Germinal center (tissue), 1 donor: ENCODE measurements around the gene KIF6.

Experiments
- DNase-seq: peaks from one replicate; pipeline ENCODE4 v3.0.0; 2012; ENCODE audit warnings: mixed read lengths, low spot score

Gene KIF6

DNA sequence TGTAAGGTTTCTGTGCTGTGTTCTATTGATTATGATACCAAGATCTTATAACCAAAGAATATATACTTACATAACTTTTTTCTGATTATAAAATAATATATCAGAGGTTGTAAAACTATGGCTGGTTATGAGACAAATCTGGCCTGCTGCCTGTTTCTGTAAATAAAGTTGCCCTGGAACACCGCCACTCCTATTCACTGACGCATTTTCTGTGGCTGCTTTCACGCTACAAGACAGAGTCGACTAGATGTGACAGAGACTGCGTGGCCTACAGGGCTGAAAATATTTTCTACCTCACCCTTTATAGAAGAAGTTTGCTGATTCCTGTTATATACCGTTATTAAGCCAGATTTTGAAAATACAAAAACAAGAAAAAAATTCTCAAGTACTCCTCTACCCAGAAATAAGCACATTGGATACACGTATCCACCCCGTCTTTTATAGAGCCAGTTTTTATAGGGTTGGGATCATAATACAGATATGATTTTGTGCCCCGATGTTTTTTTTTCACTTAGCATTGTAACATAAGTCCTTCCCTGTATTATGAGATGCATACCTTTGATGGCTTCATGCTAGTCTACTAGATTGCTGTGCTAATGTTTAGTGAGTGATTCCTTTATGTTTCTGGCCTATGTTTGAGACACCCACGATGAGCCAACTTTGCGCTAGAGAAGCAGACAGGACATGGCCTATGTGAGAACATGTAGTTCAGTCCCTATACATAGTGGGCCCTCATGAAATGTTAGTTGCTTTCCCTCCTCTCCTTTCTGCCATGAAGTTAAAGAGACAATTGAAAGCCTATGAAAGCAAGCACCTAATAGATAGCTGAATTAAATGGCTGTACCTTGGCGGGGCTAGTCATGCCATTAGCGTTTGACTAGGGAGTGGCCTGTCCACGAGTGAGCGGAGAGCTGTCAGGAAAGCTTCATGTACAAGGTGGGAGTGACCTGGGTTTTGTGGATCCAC is 304.6 kb downstream of the KIF6 start:
- no peak for DNase-seq

DNA sequence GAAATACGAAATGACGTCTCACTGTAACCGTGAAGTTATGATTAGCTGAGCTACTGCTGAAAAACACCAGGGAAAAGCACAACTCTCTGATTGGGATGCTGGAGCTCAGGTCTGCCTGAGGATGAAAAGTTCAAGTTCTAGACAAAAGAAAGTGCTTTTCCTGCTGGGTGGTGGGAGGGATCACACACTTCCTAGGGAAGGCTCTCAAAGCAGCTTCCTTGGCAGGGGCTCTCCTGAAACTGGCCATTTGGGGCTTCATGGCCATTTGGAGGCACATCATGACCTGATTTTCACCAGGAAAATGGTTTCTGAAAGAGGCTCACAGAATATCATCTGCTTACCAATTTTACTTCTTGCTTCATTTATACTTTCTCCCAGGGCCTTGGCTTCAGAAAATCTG is 305.6 kb downstream of the KIF6 start:
- DNase-seq: no peak

DNA sequence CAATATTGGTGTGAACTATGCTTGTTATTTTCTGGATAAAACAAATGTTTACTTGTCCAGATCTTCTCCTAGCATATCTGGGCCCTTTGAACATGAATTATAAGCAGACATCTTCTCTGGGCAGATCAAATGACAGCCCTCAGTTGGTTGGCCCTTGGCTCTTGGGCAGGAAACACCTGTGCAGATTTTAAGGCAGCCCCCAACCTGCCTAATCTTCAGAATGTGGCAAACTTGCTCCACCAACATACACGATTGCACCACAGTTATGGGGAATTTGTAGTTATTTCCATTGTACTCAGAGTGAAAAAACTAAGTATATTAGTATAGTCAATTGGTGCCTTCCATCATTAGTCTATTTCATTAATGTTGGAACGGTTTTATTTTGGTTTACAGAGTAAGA is 307.8 kb downstream of the KIF6 start:
- no peak for DNase-seq

DNA sequence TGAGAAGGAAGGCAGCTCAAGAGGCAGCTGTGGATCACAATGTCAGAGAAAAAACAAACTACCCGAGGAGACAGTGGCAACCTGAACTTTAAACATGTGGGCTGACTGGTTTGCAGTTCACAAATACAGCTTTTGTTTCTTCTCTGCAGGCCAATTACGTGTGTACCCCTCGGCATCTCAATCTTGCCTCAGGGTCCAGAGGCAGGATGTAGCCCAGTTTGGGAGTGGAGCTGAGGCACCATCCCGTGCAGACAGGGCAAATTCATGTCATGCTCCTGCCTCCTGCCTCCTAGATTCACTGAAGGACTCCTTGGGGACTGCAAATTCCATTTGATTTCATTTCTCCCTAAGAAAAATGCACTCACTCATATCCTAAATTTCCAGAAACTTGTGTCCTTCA is 308.5 kb downstream of the KIF6 start:
- DNase-seq: no peak

DNA sequence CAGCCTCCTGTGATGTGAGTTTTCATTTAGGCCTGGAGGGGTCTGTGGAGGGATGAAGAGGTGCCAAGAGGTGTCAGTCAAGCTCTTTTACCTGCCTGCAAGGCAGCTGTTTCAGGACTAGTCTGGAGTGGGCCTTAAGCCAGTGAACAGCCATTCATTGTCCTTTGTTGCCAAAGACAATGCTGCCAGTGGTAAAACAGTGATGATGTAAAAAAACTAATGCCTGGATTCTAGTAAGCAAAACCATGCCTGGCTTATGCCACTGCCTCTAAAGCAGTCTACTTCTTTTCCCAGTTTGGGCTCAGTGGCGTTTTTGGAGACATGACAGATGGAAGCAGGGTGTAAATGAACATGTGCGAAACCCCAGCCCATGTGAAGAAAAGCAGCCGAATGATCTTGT is 309.2 kb downstream of the KIF6 start:
- no peak for DNase-seq

DNA sequence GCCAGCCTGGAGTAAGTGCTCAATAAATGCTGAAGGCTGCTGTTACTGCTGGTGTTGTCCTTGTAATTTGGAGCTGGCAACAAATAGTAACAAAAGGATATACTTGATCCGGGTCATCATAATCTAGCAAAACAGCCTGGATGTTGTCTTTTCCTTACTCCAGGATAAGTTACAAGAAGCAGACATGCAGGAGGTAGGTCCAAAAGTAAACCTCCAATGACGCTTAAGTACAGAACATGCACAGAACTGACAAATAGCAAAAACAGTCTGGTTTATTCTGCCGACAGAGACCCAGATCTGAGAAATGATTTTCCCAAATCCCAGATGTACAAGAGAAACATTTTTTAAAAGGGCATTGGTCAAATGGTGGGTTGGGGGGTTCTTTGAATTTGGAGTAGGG is 309.7 kb downstream of the KIF6 start:
- DNase-seq: no peak

DNA sequence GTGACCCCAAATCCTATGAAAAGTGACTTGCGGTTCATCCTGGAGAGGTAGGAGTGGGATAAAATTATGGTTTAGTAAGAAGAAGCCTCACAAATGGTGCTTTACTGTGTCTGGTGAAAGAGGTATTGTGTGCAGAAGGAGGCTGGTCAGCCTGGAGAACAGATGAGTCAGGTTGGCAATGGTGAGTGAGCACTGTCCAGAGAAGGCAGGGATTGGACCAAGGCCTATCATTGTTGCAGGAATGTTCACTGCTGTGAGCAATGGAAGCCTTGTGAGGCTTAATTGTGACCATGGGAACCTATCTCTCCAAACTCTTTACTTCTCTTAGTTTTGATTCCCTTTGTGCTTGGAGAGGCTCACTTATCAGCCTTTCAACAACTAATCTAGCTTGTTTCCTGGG is 313.7 kb downstream of the KIF6 start:
- DNase-seq: no peak

DNA sequence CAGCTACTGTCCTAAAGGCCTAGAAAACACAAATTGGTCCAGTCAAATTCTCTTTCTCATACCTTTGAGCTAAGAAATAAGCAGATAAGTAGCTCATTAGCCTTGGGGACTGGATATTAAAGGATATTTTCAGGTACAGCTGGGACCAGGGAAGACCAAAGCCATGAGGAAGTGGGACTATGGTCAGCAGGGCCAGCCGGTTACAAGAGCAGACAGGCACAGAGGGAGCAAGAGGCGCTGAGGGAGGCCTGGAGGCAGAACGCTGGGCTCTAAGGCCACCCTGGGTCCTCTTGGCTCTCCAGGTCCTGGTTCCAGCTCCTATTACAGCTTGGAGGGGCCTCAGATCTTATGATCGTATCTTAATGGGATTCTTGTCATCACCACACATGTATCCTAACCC is 314.2 kb downstream of the KIF6 start:
- DNase-seq: no peak

DNA sequence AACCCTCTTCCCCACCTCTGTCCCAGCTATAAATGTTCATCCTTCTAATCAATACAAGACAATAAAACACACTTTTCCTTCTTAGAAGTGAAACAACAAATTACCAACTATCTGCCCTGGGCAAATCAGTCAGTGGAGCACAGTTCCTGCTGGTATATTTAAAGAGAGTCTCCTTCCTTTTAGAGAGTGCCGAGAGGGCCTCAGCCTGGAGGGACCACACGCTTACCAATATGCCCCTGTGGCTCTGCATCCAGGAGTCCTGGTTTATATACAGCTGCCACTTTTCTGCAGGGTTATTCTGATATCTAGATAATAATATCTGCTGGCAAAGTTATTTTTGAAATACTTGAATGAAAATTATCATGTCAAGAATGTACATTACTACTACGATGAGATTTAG is 315.3 kb downstream of the KIF6 start:
- no peak for DNase-seq

DNA sequence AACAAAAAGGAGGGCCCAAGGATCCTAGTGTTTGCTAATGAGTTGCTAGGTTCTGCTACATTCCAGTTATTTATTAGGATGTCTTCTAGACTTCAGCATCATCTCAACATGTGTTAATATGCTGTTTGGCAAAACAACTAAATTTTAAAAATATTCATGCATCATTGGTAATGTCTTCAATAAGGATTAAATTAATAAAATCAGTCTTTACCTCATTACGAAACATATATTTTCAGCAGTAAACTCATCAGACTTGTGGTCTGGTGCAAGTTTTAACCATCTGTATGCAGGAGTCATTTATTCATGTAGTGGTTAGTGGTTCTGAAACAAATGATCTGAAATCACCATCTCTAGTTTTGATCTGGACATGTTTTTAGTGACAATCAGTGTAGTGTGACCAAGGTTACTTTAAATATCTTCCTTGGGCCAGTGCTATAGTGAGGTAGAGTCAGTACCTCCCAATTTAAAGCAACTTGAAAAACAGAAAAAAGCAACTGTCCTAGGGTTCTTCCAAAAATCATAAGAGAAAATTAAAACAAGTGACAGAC is 317.7 kb downstream of the KIF6 start:
- no peak for DNase-seq

DNA sequence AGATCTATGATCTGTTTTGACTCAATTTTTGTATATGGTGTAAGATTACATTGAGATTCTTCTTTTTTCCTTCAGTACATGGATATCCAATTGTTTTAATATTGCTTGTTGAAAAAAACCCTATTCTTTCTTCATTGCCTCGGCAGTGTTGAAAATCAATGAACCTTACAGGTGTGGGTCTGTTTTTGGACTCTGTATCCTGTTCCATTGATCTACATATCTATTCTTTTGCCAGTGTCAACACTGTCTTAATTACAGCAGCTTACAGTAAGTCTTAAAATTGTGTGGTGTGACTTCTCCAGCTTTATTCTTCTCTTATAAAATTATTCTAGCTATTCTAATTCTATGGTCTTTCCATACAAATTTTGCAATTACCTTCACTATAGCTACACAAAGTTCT is 320.9 kb downstream of the KIF6 start:
- DNase-seq: no peak

DNA sequence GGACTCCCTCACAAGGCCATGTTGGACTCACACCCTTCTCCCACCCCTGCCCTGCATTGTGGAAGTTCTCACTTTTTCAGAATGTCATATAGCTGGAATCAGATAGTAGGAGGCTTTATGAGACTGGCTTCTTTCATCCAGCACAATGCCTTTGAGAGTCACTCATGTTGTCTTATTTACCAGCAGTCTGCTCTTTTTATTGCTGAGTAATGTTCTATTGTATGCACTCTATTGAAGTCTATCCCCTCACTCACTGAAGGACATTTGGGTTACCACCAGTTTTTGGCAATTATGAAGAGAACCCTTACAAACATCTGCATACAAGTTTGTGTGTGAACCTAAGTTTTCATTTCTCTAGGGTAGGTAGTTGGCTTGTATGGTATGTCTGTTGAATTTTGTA is 321.9 kb downstream of the KIF6 start:
- DNase-seq: no peak

DNA sequence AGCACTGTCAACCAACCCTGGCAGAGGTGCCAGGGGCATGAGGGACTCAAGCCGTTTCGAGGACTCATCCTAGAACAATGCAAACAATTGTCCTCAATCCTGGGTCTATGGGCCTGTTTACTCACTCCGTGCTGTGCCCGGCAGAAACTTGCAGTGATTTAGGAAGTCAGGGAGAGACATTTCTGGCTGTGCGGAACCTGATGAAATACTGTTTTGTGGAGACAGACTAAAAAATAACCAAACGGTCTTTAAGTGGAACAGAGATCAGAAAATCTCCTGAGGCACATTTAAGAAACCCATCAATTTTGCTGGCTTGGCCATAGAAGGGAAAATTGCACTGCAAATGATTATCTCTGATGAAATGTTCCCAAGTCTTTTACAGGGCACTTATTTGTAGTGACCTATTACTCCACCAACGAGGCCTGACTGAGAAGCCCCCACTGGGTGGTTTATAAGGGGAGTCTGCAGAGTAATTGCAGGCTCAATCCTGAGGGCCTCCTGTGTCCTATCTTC is 322.9 kb downstream of the KIF6 start:
- DNase-seq: no peak

DNA sequence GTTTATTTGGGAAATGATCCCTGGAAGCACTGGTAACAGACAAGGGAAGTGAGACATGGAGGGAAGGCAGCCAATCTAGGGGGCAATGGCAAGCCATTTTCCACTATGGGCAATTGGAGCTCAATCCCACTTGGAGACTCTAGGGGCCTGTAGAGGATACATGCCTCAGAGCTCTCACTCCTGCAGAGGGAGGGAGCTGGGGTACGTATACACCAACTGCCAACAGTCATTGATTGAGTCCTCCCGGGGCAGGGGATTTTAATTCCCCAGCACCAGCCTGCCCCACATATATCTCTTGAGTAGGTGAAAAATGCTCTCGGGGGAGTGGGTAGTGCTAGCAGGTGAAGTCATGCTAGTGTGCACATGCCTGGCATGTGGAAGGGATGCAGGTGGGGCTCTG is 323.8 kb downstream of the KIF6 start:
- DNase-seq: no peak

DNA sequence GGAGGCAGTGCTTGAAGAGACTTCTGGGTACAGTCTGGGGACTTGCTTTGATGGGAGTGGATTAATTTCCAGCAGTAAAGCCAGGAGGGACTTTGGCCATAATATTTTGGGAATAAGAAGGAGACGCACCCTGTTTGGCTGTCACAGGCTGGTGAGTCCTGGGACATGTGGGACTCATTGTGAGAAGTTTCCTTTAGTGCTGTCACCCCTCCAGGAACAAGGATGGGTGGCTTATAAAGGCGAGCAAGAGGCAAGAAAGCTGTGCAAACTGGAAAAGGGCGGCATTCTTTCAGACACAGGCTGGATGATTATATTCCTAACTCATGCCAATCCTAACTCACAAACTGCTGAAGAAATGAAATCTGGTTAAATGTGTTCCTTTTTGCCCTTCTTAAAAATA is 325.2 kb downstream of the KIF6 start:
- no peak for DNase-seq

DNA sequence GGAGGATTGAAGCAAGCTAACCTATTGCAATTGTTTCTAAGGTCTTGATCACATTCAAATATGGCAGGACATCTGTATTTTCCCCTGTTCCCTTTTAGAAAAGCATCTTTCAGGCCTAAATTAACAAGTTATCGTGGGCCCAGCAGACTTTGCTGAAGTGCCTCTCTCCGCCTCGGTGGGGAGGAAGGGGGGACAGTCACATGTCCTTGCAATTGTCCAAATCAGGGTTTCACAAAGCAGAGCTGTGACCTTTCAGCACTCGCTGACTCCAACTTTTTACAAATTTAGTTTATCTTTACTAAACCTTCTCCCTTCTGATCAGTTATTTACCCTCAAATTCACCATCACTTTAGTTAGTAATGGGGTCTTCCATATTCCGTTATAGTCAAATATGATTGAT is 328.4 kb downstream of the KIF6 start:
- DNase-seq: no peak

DNA sequence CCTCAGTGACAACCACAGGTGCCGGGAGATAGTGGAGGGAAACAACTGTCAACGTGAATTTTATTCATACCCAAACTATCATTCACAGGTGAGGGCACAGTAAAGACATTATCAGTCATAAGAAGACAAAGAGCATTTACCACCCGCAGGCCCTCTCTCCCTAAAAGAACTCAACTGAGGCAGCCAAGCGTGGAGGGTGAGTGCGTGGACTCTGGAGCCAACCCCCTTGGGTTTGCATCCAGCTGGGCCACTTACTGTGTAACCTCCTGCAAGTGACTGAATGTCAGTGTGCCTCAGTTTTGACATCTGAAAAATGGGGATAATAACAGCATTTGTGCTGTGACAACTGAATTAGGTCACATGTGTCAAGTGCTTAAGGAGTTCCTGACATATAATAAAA is 332.1 kb downstream of the KIF6 start:
- no peak for DNase-seq

DNA sequence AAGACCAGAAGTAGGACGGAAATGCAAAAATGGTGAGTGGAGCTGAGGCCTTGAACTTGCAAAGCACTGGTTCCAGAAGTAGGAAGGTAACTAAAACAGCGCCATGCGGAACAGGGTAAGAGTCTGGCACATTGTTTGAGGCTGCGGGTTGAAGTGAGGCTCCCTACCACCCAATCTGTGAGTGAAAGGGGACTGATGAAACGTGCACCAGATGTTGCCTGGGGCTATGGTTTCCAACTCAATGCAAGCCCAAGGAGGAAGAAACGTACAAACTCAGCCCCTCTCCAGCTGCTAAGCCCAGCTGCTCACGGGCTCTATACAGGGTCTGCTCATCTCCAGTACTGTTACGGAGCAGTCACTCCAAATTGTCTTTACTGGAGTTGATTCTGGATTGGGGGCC is 334.0 kb downstream of the KIF6 start:
- no peak for DNase-seq

DNA sequence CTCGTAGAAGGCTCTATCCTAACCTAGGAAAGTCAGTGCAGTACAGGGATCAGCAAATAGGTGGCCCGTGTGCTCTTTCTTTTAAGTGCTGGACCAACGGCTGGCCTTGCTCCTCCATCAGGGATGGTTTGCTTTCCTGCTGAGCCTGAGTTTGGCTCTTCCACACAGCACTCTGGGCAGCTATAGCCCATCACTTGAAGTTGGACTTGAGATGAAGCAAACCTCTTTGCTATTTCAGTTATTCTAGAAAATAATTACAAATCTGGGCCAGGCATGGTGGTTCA is 335.8 kb downstream of the KIF6 start:
- DNase-seq: no peak

DNA sequence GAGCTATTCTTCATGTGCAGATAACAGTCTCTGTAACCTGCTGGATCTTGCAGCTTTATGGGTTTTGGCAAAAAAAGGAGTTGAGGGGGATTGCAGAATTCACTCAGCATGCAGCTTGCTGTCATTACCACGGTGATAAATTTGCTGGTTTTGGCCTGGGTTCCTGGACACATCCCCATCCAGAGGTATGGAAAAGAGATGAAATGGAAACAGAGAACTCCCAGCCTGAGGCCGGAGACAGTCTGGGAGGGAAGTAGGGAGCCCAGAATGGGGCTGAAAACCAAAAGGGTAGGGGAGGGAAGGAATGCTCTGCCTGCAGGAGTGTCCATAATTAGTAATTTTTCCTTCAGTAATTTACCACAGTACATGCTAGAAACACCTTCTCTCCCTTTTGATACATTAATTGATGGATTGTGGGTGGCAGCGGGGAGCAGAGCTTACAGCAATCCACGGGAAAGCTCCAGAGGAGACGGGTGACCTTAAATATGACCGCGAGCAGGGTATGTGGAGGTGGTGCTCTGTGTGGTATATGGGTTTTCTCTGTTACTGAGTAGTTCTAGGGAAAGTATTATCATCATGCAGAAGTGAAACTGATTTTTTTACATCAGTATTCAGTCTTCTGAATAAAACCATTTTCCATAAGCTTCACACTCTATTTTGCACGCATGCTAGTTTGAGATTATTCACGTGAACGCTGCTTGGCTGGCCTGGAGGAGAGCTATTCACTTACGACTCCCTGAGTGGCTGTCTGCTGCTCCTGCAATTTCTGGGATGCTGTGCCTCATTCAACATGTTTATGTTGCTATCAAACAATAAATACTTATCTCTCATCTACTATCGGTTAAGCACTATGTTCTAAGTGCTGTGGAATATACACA is 336.4 kb downstream of the KIF6 start:
- no peak for DNase-seq

DNA sequence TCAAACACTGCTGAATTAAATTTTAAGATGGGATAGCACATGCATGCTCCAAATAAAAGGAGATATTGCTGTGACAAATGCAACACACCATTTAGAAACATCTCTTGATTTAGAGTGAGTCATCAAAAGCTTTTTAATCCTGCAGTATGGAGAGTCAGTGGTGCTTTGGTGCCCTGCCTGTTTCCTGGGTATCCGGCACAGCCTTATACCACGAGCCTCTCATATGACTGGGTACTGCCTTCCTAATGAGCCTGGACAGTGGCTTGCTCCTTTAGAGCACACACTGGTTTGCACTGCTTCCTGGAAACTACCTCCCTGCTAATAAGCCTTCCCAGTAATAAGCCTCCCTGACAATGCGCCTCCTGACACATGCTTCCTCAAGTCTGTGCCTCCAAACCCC is 337.4 kb downstream of the KIF6 start:
- no peak for DNase-seq

DNA sequence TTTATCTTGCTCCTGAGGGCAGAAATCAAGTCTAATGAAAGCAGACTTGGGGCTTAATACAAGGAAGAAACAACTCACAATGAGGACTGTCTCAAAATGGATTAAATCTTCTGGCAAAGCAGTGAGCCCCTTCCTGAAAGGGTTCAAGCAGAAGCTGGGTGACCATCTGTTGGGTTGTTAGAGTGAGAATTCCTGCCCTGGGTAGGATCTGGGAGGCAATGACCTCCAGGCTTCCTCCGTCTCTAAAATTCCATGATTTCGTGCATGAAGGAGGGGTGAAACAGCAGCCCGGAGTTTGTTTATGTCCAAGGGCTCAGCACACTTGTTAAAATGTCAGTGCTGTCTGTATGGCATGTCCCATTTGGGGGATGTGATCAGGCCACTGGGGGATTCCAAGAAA is 338.7 kb downstream of the KIF6 start:
- DNase-seq: no peak

DNA sequence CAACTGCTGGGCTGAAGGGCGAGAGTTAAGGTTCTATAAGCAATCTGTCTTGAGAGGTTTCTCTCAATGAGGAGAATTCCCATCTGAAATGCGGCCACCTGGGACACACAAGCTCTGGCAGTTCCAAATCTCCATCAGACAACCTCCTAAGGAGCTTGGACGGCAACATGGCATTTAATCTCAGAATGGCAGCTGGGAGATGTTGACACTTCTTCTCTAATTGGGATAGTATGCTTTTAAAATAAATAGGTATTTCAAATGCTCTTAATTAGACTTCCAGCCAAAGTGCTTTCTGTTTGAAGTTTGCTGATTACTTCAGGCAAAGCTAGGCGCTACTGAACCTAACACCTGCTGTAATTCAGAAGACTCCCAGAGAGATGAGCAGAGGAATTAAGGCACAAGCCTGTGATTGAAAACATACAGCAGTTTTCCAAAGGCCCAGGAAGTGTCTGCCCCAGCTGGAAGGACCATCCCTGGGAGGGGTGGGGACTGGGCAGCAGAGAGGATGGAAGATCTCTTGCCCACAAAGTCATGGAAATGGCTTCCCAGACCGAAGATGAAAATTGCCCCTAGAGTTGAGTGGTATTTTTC is 343.6 kb downstream of the KIF6 start:
- no peak for DNase-seq
